Effector CD8-positive, alpha-beta T cell (primary cell): Measurements from ENCODE around the gene ATP5F1D.

Experiments
- DNase-seq: peaks from one replicate; lab custom pipeline; 2025; lab: John Stamatoyannopoulos, UW

Gene ATP5F1D

DNA sequence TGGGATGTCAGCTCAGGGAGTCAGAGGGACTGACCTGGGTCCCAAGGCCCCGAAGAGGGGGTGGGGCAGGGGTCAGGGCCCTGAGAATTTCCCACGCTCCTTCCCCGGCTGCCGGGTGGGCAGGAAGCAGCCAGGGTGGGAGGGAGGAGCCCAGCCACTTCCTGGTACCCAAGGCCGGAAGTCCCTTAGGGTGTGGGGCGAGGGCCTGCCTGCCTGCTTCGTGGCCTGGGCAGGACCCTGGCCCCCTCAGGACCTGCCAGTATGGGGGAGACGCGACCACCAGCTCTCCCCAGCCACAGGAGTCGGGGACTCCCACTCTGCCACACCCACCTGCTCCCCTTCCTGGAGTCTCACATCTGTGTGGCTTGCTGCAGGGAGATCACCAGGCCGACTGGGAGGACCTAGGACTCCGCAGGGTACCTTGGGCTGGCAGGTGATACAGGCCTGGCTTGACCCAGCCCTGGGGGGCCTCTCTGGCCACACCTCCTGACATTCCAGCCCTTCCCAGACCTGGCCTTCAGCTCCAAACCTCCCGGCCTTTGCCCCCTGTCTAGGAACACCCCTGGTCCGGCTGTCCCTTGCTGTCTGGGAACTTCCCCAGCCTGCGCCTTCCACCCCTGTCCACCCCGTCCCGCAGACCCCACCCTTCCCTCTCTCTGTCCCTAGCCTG is 17.8 kb downstream of the ATP5F1D start:
- peak; percentile 53 for DNase-seq

DNA sequence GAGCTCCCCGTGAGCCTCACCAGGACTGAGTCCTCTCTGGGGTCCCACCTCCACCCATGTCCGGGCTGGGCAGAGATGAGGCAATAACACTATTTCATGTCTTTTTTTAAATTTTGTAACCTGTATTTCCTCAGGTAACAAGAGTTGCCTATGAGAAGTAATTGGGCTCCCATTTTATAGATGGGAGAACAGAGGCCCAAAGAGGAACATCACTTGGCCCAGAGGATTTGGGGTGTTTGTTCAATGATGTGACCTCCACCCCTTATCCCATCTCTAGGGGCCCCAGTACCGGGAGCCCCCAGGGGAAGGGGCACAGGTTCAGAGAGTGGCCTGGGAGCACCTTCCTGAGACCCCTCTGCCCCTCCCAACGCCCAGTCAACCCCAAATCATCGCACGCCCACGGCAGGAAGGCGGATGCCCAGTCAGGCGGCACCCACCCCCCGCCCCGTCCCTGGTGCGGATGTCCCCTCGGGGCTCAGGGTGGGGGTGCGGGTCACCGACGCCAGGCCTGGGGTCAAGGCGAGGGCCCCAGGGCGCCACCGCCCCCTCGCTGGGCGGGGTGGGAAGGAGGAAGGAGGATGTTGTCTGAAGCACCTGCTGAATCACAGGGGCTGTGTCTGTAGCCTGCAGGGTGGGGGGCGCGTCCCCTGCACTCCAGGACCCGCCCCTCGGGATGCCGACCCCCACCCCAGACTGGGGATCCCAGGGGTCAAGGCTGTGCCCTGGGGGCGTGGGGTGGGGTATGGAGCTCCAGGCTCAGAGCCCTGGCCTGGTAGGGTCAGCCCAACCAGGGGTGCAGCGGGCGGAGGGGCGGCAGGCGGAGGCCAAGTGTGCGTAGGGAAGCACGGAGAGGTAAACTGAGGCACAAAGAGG is 18.6 kb downstream of the ATP5F1D start:
- DNase-seq: peak; percentile 42

DNA sequence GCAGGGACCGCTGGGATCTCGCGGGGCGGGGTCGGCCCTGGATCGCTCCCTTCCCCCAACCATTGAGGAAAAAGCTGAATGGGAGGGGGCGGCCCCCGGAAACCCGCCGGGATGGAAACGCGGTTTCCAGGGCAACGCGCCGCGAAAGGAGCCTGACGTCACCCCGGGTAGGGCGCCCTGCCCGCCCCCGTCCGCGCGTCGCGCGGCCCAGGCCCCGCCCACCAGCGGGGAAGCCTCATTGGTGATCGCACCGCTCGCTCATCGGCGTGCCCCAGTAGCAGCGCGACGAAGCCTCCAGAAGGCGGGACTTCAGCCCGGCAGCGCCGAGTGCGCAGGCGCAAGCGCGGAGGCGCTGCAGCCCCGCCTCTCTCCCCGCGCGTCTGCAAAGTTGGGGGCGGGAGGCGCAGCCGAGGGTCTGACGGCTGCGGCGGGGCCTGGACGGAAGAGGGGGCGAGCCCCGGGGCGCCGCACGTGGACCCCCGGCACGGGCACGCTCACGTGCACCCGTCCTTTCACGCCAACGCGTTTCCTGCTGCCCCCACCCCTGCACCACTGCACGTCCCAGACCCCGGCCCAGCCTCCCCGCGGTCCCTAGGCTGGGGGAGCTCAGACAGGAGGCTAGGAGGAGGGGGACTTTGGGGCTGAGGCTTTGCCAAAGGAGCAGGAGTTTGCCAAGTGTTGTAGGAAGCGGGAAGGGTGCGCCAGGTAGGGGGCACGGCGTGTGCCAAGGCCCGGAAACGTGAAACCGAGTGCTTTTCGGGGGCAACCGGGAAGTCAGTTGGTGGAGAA is 19.4 kb downstream of the ATP5F1D start:
- DNase-seq: peak; percentile 95

DNA sequence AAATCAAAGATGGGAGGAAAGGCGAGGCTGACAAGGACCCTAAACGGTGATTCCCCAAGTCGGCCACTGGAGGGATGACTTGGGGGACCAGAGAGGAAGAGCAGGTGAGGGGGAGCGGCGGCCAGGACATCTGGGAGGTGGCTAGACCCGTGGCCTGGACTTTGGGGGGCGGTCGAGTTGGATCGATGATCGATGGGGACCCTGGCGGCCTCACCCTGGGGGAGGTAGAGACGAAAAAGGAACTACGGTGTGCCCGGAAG is 19.9 kb downstream of the ATP5F1D start:
- no peak for DNase-seq

DNA sequence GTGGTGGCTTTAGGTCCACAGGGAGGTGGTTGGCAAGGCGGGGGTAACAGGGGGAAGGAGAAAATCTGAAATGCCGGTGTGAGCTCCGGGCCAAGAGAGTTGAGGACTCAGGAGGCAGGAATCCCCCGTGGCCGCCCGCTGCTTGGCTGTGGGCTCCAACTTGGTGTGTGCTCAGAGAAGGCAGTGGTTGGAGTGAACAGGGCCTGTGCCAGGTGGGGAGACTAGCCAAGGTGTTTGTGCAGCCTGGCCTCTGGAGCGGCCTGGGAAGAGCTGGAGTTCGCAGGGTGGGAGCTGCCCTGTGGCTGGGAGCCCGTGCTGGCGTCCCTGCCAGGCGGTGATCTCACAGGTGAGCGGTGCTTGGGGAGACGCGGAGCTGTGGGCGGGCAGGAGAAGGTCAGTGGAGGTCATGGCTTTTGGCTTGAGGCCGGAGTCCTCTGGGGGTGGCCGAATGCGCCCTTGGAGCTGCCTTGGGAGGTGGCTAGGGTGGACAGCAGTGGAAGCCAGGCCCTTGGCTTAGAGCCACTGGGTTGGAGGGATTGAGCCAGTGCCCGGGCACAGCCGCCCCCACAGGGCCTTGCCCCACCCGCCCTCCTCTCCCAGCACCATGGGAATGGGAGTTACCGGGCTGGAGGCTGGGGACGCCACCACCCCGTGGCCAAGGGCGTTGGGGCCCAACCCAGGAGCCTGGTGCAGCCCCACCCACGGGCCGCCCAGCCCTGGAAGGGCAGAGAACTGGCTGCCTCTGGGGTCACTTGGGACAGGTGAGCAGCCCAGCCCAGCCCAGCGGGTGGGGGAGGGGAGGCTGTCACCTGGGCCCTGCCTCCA is 20.5 kb downstream of the ATP5F1D start:
- DNase-seq: peak; percentile 44

DNA sequence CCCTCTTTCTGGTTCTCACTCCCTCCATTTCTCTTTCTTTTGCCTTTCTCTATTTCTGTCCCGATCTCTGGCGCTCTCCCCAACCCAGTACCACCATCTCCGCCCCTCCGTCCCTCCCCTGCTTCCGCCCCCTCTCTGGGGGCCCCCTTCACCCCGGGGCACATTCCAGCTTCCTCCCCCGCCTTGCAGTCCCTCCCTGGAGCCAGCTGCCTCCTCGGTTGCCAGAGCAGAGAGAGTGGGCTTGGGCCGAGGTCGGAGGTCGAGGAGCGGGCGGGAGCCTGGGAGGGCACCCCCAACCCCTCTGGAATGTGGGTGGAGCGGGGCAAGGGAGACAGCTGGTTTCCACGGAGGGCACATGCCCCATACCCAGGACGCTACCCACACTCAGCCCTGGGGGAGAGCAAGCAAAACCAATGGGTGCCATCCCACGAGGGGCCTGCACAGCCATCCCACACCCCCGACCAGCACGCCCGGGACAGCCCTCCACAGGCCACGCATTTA is 21.1 kb downstream of the ATP5F1D start:
- DNase-seq: no peak

- DNase-seq: no peak
These were observed 21.6 kb downstream of the ATP5F1D start for GRCh38 chr19:1263188-1263587.

DNA sequence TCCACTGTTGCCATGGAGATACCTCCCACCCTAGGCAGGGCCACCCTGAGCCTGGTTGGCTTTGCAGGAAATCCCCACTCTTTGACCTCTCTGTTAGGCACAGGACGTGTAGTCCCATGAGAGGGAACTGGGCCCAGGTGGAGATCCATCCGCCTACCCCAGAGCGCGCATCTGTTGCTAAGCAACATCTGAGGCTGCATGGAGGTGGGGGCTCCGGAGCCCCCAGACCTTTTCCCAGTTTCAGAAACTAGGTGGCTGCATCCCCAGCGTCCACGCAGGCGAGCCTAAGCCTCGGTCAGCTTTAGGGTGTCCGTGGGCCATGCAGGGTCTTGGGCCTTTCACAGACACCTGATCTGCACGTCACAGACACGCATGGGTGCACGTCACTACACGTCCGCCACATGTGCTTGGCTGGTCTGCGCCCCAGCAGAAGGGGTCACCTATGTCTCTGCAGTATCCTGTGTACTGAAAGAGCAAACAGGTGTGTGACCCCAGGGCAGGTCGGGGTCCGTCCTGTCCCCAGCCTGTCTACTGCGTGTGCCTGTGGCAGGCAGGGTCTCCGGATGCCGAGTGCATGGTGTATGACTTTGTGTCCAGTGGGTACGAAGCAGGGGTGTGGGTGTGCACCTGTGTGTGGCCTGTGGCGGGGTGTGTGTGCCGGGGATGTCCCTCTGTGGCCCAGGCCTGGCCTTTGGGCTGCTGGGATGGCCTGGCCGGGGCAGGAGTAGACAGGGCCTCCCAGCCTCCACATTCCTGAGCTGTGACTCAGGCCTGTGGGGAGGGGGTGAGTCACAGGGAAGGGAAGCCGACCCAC is 23.5 kb downstream of the ATP5F1D start:
- DNase-seq: no peak

- no peak for DNase-seq
These were observed 24.1 kb downstream of the ATP5F1D start for GRCh38 chr19:1265615-1266128.

DNA sequence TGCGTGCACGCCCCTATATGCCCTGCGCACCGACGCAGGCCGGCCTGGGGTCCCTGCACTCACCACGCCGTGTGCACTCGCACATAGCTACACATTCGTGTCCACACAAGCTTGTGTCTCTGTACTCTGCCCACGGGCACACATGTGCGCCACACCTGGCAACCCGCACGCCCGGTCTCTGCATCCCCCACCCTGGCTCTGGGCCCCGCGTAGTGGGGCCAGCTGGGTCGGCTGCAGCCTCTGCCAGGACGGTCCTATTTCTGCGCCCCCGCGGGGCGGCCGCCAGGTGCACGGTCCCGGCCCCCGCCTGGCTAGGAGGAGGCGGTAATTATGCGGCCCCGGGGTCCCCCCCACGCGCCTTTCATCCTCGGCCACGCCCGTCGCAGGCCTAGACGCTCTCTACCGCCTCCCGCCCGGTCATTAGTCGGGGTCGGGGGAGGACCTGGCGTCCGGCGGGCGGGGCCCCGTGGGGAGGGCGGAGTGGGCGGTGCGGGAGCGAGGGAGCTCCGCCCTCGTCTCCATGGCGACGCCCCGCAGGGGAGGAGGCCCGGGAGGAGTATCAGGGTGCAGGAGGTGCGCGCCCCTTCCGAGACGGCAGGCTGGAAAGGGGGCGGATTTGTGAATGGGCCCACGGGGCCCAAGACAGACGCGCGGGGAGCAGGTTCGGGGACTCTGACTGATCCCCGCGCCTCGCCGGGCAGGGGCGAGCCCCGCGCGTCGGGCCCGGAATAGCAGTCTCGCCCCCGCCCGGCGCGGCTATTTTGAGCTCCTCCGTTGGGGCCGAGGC is 24.8 kb downstream of the ATP5F1D start:
- peak; percentile 73 for DNase-seq

DNA sequence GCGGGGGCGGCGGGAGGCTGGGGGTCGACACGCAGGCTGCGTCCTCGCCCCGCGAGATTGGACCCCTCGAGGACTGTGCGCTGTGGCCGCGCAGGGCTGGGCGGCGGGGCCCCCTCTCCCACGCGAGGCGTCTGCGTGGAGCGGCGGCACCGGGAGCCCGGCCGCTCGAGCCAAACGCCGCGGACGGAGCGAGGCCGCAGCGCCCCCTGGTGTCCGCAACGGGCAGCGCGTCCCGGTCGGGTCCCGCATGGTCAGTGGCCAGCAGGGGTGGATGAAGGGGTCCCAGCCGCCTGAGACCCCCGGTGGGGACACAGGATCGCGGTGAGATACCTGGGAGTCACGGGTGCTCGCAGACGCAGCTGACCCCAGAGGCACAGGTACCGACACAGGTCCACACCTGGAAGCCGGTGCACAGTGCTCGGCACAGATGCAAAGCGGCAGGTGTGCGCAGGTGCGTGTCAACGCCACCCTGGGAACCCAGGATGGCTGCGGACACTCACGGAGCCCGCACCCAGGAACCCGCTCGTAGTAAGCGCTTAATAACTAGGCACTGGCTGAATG is 25.4 kb downstream of the ATP5F1D start:
- peak; percentile 49 for DNase-seq

GRCh38 chr19:1267477-1268225 is 26.1 kb downstream of the ATP5F1D start:
- no peak for DNase-seq

- DNase-seq: no peak
These were observed 26.9 kb downstream of the ATP5F1D start for GRCh38 chr19:1268226-1269064.

GRCh38 chr19:1269065-1269477 is 27.5 kb downstream of the ATP5F1D start, which contains the start of gene CIRBP:
Gene CIRBP (plus strand): TSS chr19:1269332. CDS start chr19:1270934, 1,602 bp downstream.
- DNase-seq: peak; percentile 98

DNA sequence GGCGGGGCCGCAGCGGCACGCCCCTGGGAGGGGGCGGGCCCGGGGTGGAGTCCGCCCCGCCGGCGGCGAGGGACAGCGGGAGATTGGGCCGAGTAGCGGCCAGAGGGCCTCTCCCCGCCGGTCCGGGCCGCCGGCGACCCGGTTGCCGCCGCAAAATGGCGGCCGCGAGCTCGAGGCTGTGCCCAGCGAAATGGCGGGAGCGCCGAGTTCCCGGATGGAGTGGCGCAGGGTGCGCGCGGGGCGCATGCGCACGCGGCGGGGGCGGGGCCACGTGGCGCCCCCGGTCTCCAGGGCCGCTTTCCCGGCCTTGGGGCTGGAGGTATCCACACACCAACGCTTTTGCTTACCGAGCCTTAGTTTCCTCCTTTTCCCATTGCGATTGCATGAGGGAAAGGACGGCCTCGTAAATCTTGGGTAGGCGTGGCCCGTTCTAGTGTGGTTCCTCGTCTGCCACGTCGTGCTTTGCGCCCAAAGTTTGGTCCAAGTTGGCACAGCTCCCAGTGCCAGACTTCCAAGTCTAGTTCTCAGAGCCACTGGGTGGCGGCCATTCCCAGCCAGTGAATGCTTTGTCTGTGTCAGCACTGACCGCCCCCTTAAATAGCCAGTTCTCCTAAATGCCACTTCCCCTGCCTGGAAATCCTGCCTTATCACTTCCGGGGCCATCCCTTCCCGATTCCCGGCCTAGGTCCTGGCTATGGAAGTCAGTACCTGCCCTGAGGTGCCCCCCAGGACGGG is 28.1 kb downstream of the ATP5F1D start:
- DNase-seq: peak; percentile 80

GRCh38 chr19:1270213-1270853 is 28.8 kb downstream of the ATP5F1D start:
- no peak for DNase-seq
